Activated CD4-positive, alpha-beta T cell treated with anti-CD3 and anti-CD28 coated beads for 36 hours (primary cell): ENCODE results near the gene ZNF19. TPM values are rescaled to one million over a fixed set of nuclear protein-coding genes. Genes with fewer than 3 reads are reported as not detected.

Experiments used
- ATAC-seq: fragments of 200-7000 bp; cut with Tn5 transposase; one replicate; pipeline ENCODE4 v1.10.0; 2021; ENCODE audit warnings: mild to moderate bottlenecking, moderate library complexity
- CTCF ChIA-PET: fragments of 350-600 bp; sonication (Branson Sonifier 250); formaldehyde crosslinking; loops from one replicate; lab custom pipeline; 2021; ENCODE audit warnings: antibody characterized with exemption; lab: Charles Lee
- POLR2A ChIA-PET: fragments of 350-600 bp; sonication (Branson Sonifier 250); formaldehyde crosslinking; loops from one replicate; lab custom pipeline; 2021; ENCODE audit warnings: antibody characterized with exemption, inconsistent platforms; lab: Charles Lee
- DNase-seq: peaks from one replicate; pipeline ENCODE4 v3.0.0-alpha.2; 2020
- H3K27ac Mint-ChIP-seq: one replicate; pipeline ENCODE4 v1.8.0; 2021; ENCODE audit warnings: mixed read lengths
- H3K27me3 Mint-ChIP-seq: one replicate; pipeline ENCODE4 v1.8.0; 2021; ENCODE audit warnings: mixed read lengths
- H3K36me3 Mint-ChIP-seq: one replicate; pipeline ENCODE4 v1.8.0; 2021; ENCODE audit warnings: low read depth, mixed read lengths
- H3K4me1 Mint-ChIP-seq: one replicate; pipeline ENCODE4 v1.8.0; 2021; ENCODE audit warnings: mixed read lengths
- H3K4me3 Mint-ChIP-seq: one replicate; pipeline ENCODE4 v1.8.0; 2021; ENCODE audit warnings: mild to moderate bottlenecking, moderate library complexity, mixed read lengths
- H3K9me3 Mint-ChIP-seq: one replicate; pipeline ENCODE4 v1.8.0; 2021; ENCODE audit warnings: low read depth, mixed read lengths
- intact Hi-C, 2 experiments: fragments of 100-400 bp; cut with DNase I in 1 of 2; cut with micrococcal nuclease in 1 of 2; formaldehyde crosslinking; loops; one replicate each; pipeline versions ENCODE4 v1.14.2 to v1.15.1; 2022 to 2024; cut with DNase I, micrococcal nuclease
- total RNA-seq, 2 experiments: library from RNA; stranded (reverse); gene quantifications; one replicate each; pipeline ENCODE4 v1.2.3, GENCODE V29; 2021

The ZNF19 gene
- total RNA-seq, 2 experiments from 2014 or later, result 2.9 TPM

GRCh38 chr16:71443714-71444113 is 45.4 kb downstream of the ZNF19 start:
- ChIA-PET CTCF (no interaction called here), POLR2A (no interaction called here)
- Mint-ChIP-seq H3K9me3 (peaks cover 26% of the 10 kb centered on the region), H3K27ac (no peak overlapping the region), H3K27me3 (peaks cover 17% of the 10 kb centered on the region), H3K36me3 (peaks cover 15% of the 10 kb centered on the region), H3K4me3 (no peak overlapping the region), H3K4me1 (no peaks in the 10 kb centered on the region)
- ATAC-seq (no peak), DNase-seq (no peak)
- intact Hi-C loops, result loop anchor here in 1 of 2 experiments (5.0 kb wide), 1 partner anchor 54 kb away; no protein-coding TSS in a partner anchor

GRCh38 chr16:71442051-71442440 is 47.1 kb downstream of the ZNF19 start, which contains the start of gene TLE7:
Gene TLE7, minus strand, starts transcription at chr16:71442054. Its CDS starts 8,730 bp downstream, at chr16:71433324.
- Mint-ChIP-seq H3K27ac (no peak within 1 kb of the TSS), H3K4me3 (no peak within 1 kb of the TSS), H3K27me3 (peaks cover 19% of the 10 kb centered on the region), H3K4me1 (no peaks in the 10 kb centered on the region), H3K36me3 (peaks cover 3% of the 10 kb centered on the region), H3K9me3 (peaks cover 15% of the 10 kb centered on the region)
- ATAC-seq (no peak), DNase-seq (no peak)
- POLR2A ChIA-PET, result no interaction called here
- intact Hi-C loops, result loop anchor here in 1 of 2 experiments (5.0 kb wide), 1 partner anchor 55 kb away; no protein-coding TSS in a partner anchor
- CTCF ChIA-PET, result no interaction called here

GRCh38 chr16:71441348-71442050 is 47.6 kb downstream of the ZNF19 start:
- CTCF ChIA-PET, result no interaction called here
- H3K36me3 Mint-ChIP-seq, result peaks cover 3% of the 10 kb centered on the region
- peaks cover 21% of the 10 kb centered on the region for H3K27me3 Mint-ChIP-seq
- H3K4me1 Mint-ChIP-seq, result no peaks in the 10 kb centered on the region
- H3K9me3 Mint-ChIP-seq, result peaks cover 15% of the 10 kb centered on the region
- H3K27ac Mint-ChIP-seq, result no peak overlapping the region
- peak; percentile 70 for DNase-seq
- POLR2A ChIA-PET, result no interaction called here
- peak; percentile 64 for ATAC-seq
- no peak overlapping the region for H3K4me3 Mint-ChIP-seq
- intact Hi-C loops, result loop anchor here (1.0 to 5.0 kb wide), 3 partner anchors 56 to 169 kb away; no protein-coding TSS in a partner anchor

GRCh38 chr16:71440669-71441347 is 48.3 kb downstream of the ZNF19 start:
- H3K4me3 Mint-ChIP-seq, result no peak overlapping the region
- ChIA-PET POLR2A (no interaction called here), CTCF (interaction anchor here (0.7 to 1.2 kb wide), 6 partner anchors 28 to 424 kb away, joined by 3 to 8 read pairs (median 3); no protein-coding TSS in a partner anchor)
- intact Hi-C loops, result loop anchor here (1.0 to 5.0 kb wide), 3 partner anchors 56 to 170 kb away; no protein-coding TSS in a partner anchor
- peak; percentile 59 for ATAC-seq
- H3K4me1 Mint-ChIP-seq, result no peaks in the 10 kb centered on the region
- DNase-seq, result peak; percentile 56
- peaks cover 25% of the 10 kb centered on the region for H3K27me3 Mint-ChIP-seq
- peaks cover 3% of the 10 kb centered on the region for H3K36me3 Mint-ChIP-seq
- H3K9me3 Mint-ChIP-seq, result peaks cover 13% of the 10 kb centered on the region
- no peak overlapping the region for H3K27ac Mint-ChIP-seq

- ATAC-seq (no peak), DNase-seq (no peak)
- Mint-ChIP-seq H3K27me3 (peaks cover 25% of the 10 kb centered on the region), H3K27ac (no peak overlapping the region), H3K4me1 (no peaks in the 10 kb centered on the region), H3K9me3 (peaks cover 5% of the 10 kb centered on the region), H3K4me3 (no peak overlapping the region), H3K36me3 (peaks cover 3% of the 10 kb centered on the region)
- intact Hi-C loops, result no loop called here
- ChIA-PET POLR2A (no interaction called here), CTCF (interaction anchor here (0.6 to 1.4 kb wide), 4 partner anchors 21 to 427 kb away, joined by 3 to 8 read pairs (median 4); no protein-coding TSS in a partner anchor)
These were observed 49.6 kb downstream of the ZNF19 start for GRCh38 chr16:71439523-71439922.

- ChIA-PET CTCF (interaction anchor here (0.5 to 1.8 kb wide), 2 partner anchors 63 to 92 kb away, joined by 3 to 8 read pairs; no protein-coding TSS in a partner anchor), POLR2A (no interaction called here)
- Mint-ChIP-seq H3K36me3 (no peaks in the 10 kb centered on the region), H3K4me1 (no peaks in the 10 kb centered on the region), H3K4me3 (no peak overlapping the region), H3K27ac (no peak overlapping the region), H3K27me3 (peaks cover 27% of the 10 kb centered on the region), H3K9me3 (no peaks in the 10 kb centered on the region)
- intact Hi-C loops, result no loop called here
- DNase-seq, result no peak
- ATAC-seq, result no peak
These were observed 52.7 kb downstream of the ZNF19 start for GRCh38 chr16:71436473-71436872.

GRCh38 chr16:71432906-71433305 is 56.2 kb downstream of the ZNF19 start:
- intact Hi-C loops, result no loop called here
- no peaks in the 10 kb centered on the region for H3K4me1 Mint-ChIP-seq
- ChIA-PET CTCF (no interaction called here), POLR2A (no interaction called here)
- DNase-seq (no peak), ATAC-seq (no peak)
- H3K4me3 Mint-ChIP-seq, result no peak overlapping the region
- H3K27ac Mint-ChIP-seq, result no peak overlapping the region
- no peaks in the 10 kb centered on the region for H3K9me3 Mint-ChIP-seq
- no peaks in the 10 kb centered on the region for H3K36me3 Mint-ChIP-seq
- peaks cover 18% of the 10 kb centered on the region for H3K27me3 Mint-ChIP-seq

GRCh38 chr16:71431991-71432390 is 57.1 kb downstream of the ZNF19 start:
- no peak overlapping the region for H3K4me3 Mint-ChIP-seq
- CTCF ChIA-PET, result interaction anchor here (0.5 kb wide), 1 partner anchor 145 kb away, joined by 3 read pairs; the partner anchor contains the start of gene TAT
- H3K9me3 Mint-ChIP-seq, result no peaks in the 10 kb centered on the region
- H3K27me3 Mint-ChIP-seq, result peaks cover 19% of the 10 kb centered on the region
- intact Hi-C loops, result no loop called here
- POLR2A ChIA-PET, result no interaction called here
- ATAC-seq, result no peak
- H3K4me1 Mint-ChIP-seq, result no peaks in the 10 kb centered on the region
- no peaks in the 10 kb centered on the region for H3K36me3 Mint-ChIP-seq
- H3K27ac Mint-ChIP-seq, result no peak overlapping the region
- no peak for DNase-seq

- CTCF ChIA-PET, result no interaction called here
- Mint-ChIP-seq H3K27me3 (peaks cover 21% of the 10 kb centered on the region), H3K4me1 (no peaks in the 10 kb centered on the region), H3K36me3 (no peaks in the 10 kb centered on the region), H3K27ac (no peak overlapping the region), H3K4me3 (no peak overlapping the region), H3K9me3 (no peaks in the 10 kb centered on the region)
- no peak for DNase-seq
- POLR2A ChIA-PET, result no interaction called here
- intact Hi-C loops, result no loop called here
- no peak for ATAC-seq
These were observed 57.9 kb downstream of the ZNF19 start for GRCh38 chr16:71431176-71431575.

- ChIA-PET POLR2A (no interaction called here), CTCF (no interaction called here)
- H3K4me1 Mint-ChIP-seq, result no peaks in the 10 kb centered on the region
- no peaks in the 10 kb centered on the region for H3K9me3 Mint-ChIP-seq
- DNase-seq, result no peak
- H3K27me3 Mint-ChIP-seq, result peaks cover 24% of the 10 kb centered on the region
- no peak overlapping the region for H3K4me3 Mint-ChIP-seq
- intact Hi-C loops, result no loop called here
- ATAC-seq, result no peak
- no peak overlapping the region for H3K27ac Mint-ChIP-seq
- H3K36me3 Mint-ChIP-seq, result no peaks in the 10 kb centered on the region
These were observed 58.4 kb downstream of the ZNF19 start for GRCh38 chr16:71430744-71431143.

GRCh38 chr16:71429581-71429980 is 59.5 kb downstream of the ZNF19 start:
- Mint-ChIP-seq H3K27ac (no peak overlapping the region), H3K36me3 (no peaks in the 10 kb centered on the region), H3K9me3 (no peaks in the 10 kb centered on the region), H3K27me3 (peaks cover 33% of the 10 kb centered on the region), H3K4me1 (no peaks in the 10 kb centered on the region), H3K4me3 (no peak overlapping the region)
- POLR2A ChIA-PET, result no interaction called here
- ATAC-seq, result no peak
- DNase-seq, result no peak
- CTCF ChIA-PET, result interaction anchor here (0.6 to 3.1 kb wide), 6 partner anchors 17 to 1521 kb away, joined by 3 to 13 read pairs (median 4); no protein-coding TSS in a partner anchor
- intact Hi-C loops, result no loop called here
